Liver (tissue), 9 donors: ENCODE measurements around the gene TUBB8. TPM values are rescaled to one million over a fixed set of nuclear protein-coding genes. Genes with fewer than 3 reads are reported as not detected.

Source experiments
- DNase-seq: peaks from one replicate; pipeline ENCODE4 v3.0.0-alpha.2; 2017; ENCODE audit warnings: low spot score
- H3K27ac ChIP-seq, 2 donors: one replicate each; pipeline ENCODE4 v1.7.0; 2013; ENCODE audit warnings: inconsistent platforms in 2 of 2, low read length in 2 of 2, control low read depth in 1 of 2, low read depth in 1 of 2, mild to moderate bottlenecking in 1 of 2
- H3K27me3 ChIP-seq, 4 donors: one replicate each; pipeline versions ENCODE4 v1.6.1 to v1.7.0; 2013; ENCODE audit warnings: low read length in 3 of 4, inconsistent platforms in 1 of 4, mild to moderate bottlenecking in 1 of 4, moderate library complexity in 1 of 4; ENCODE audit not compliant: control insufficient read depth in 4 of 4, insufficient read depth in 4 of 4
- H3K36me3 ChIP-seq, 4 donors: one replicate each; pipeline versions ENCODE4 v1.6.1 to v1.7.0; 2013; ENCODE audit warnings: low read length in 3 of 4, mild to moderate bottlenecking in 3 of 4, low read depth in 1 of 4, moderate library complexity in 1 of 4; ENCODE audit not compliant: control insufficient read depth in 4 of 4, insufficient read depth in 3 of 4
- H3K4me1 ChIP-seq, 4 donors: one replicate each; pipeline versions ENCODE4 v1.6.1 to v1.7.0; 2013; ENCODE audit warnings: low read length in 3 of 4, mild to moderate bottlenecking in 3 of 4, moderate library complexity in 1 of 4; ENCODE audit not compliant: control insufficient read depth in 4 of 4, insufficient read depth in 4 of 4
- H3K4me3 ChIP-seq, 3 donors: one replicate each; pipeline versions ENCODE4 v1.6.1 to v1.7.0; 2013; ENCODE audit warnings: low read length in 3 of 3, control low read depth in 1 of 3, low read depth in 1 of 3, mild to moderate bottlenecking in 1 of 3
- H3K9ac ChIP-seq, 2 donors: one replicate each; pipeline ENCODE4 v1.7.0; 2013; ENCODE audit warnings: low read length in 2 of 2, mild to moderate bottlenecking in 2 of 2, moderate library complexity in 2 of 2, control low read depth in 1 of 2, low read depth in 1 of 2
- H3K9me3 ChIP-seq, 4 donors: one replicate each; pipeline versions ENCODE4 v1.6.1 to v1.7.0; 2013; ENCODE audit warnings: low read length in 3 of 4; ENCODE audit not compliant: control insufficient read depth in 4 of 4
- ATF3 ChIP-seq: IDR thresholded peaks from 2 replicates; pipeline ENCODE4 v1.6.1; 2016; ENCODE audit warnings: antibody characterized with exemption
- CTCF ChIP-seq: fragments of 150-350 bp; IDR thresholded peaks from 2 replicates; pipeline ENCODE4 v1.5.1; 2017; ENCODE audit warnings: improper control_type of control experiment, low read depth, low read length; ENCODE audit not compliant: missing input control
- EGR1 ChIP-seq, 2 donors: IDR thresholded peaks; 2 replicates each; pipeline ENCODE4 v1.6.1; 2016 to 2018; ENCODE audit warnings: antibody characterized with exemption in 2 of 2, low read depth in 2 of 2
- FOXA1 ChIP-seq: IDR thresholded peaks from 2 replicates; pipeline ENCODE4 v1.6.1; 2016; ENCODE audit warnings: antibody characterized with exemption
- FOXA2 ChIP-seq: IDR thresholded peaks from 2 replicates; pipeline ENCODE4 v1.6.1; 2016; ENCODE audit warnings: antibody characterized with exemption
- HNF4A ChIP-seq, 2 donors: conservative IDR thresholded peaks; 2 replicates each; pipeline ENCODE4 v1.6.1; 2016; ENCODE audit warnings: antibody characterized with exemption in 2 of 2, mild to moderate bottlenecking in 2 of 2
- JUND ChIP-seq, 2 donors: IDR thresholded peaks; 2 replicates each; pipeline ENCODE4 v1.6.1; 2016; ENCODE audit warnings: antibody characterized with exemption in 2 of 2
- NR2F2 ChIP-seq: IDR thresholded peaks from 2 replicates; pipeline ENCODE4 v1.6.1; 2016; ENCODE audit warnings: antibody characterized with exemption
- RAD21 ChIP-seq, 2 donors: IDR thresholded peaks; 2 replicates each; pipeline ENCODE4 v1.6.1; 2016; ENCODE audit warnings: antibody characterized with exemption in 2 of 2, mild to moderate bottlenecking in 2 of 2
- REST ChIP-seq: IDR thresholded peaks from 2 replicates; pipeline ENCODE4 v1.6.1; 2016; ENCODE audit warnings: antibody characterized with exemption, mild to moderate bottlenecking
- RXRA ChIP-seq, 2 donors: IDR thresholded peaks; 2 replicates each; pipeline ENCODE4 v1.6.1; 2017 to 2018; ENCODE audit warnings: antibody characterized with exemption in 2 of 2, mild to moderate bottlenecking in 1 of 2
- SP1 ChIP-seq: IDR thresholded peaks from 2 replicates; pipeline ENCODE4 v1.6.1; 2018; ENCODE audit warnings: antibody characterized with exemption, mild to moderate bottlenecking
- TAF1 ChIP-seq: conservative IDR thresholded peaks from 2 replicates; pipeline ENCODE4 v1.6.1; 2016; ENCODE audit warnings: antibody characterized with exemption, mild to moderate bottlenecking
- YY1 ChIP-seq: IDR thresholded peaks from 2 replicates; pipeline ENCODE4 v1.6.1; 2016; ENCODE audit warnings: antibody characterized with exemption, mild to moderate bottlenecking
- WGBS: extraction: QIAGEN DNeasy Blood & Tissue Kit; methylation state at CpG from one replicate; pipeline ENCODE4 v1.1.7; 2013; 5-methylcytosine and 5-hydroxymethylcytosine counted together
- polyA plus RNA-seq, 2 donors: library from polyadenylated mRNA; stranded (reverse) in 1 of 2; unstranded in 1 of 2; fragments of 200-250 nt in 1 of 2; fragments of >200 nt in 1 of 2; fragmentation: Nextera tagmentation in 1 of 2; extraction: Ambion mirVana in 1 of 2; gene quantifications; one replicate each; pipeline versions ENCODE4 v1.2.1 to v1.2.3, GENCODE V29; 2013 to 2015
- total RNA-seq, 2 donors: library from RNA; depleted of rRNA; stranded (reverse); fragments of >200 nt; gene quantifications; one replicate each; pipeline ENCODE4 v1.2.3, GENCODE V29; 2014
- TF ChIP-seq, protein P1 (sequence below): IDR thresholded peaks from 2 replicates; pipeline ENCODE4 v1.6.1; 2016; ENCODE audit warnings: antibody characterized with exemption
- TF ChIP-seq, protein P2 (sequence below): IDR thresholded peaks from 2 replicates; pipeline ENCODE4 v1.6.1; 2016; ENCODE audit warnings: antibody characterized with exemption
- donor health status: healthy.
- donor health status: healthy.
- donor health status: healthy.
- donor health status: healthy.
- donor health status: healthy.

The TUBB8 gene
- total and polyA plus RNA-seq, 4 donors: not detected

DNA sequence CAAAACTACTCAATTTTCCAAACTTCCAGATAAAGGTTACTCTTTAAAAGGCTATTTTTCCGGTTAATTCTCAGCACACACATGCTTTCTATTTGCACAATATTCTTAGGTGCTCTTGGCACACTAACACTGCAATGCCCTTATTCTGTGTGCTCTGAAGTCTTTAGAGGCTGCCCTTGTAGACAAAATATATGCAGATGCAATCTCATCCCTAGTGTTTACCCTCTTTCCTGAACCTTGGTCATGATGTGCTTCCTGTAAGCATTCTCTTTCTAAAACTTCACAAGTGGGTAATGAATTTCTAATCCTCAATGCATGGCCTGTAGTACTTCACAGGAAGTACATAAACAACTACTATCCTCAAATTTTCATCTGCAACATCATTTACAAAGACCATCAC is 41.1 kb upstream of the TUBB8 start:
- Histone ChIP-seq H3K4me3 (no peak overlapping the region), H3K4me1 (no peaks in the 10 kb centered on the region), H3K27me3 (no peaks in the 10 kb centered on the region), H3K9ac (no peak overlapping the region), H3K36me3 (no peaks in the 10 kb centered on the region), H3K27ac (no peak overlapping the region), H3K9me3 (peaks cover 0 to 5% (median 1%) of the 10 kb centered on the region in 4 donors)
- DNase-seq: no peak
- 70% methylated on average over 1 of the region's 1 CpG for WGBS
- no peak for TF ChIP-seq REST
- no peak for TF ChIP-seq TAF1
- no peak for TF ChIP-seq FOXA2
- TF ChIP-seq RXRA (IDR thresholded peaks at IDR 0.05): no peak

DNA sequence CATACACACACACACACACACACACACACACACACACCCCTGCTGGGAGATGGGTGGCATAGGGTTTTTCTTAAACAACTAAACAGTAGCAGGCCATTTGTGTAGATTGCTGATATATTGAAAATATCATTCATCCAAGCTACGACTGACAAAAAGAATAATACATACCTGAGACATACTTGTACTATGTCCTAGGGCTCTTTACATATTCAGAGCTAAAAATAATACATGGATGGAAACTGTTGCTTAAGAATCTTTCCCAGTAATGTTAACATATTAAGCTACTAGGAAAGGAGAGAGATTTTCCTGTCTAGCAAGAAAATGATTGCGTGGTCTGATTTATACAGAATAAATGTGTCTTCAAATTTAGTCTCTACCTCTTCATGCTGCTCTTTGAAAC is 40.2 kb upstream of the TUBB8 start:
- Histone ChIP-seq H3K4me1 (no peaks in the 10 kb centered on the region), H3K9me3 (no peaks in the 10 kb centered on the region), H3K27ac (no peak overlapping the region), H3K36me3 (no peaks in the 10 kb centered on the region), H3K9ac (no peak overlapping the region), H3K4me3 (no peak overlapping the region), H3K27me3 (no peaks in the 10 kb centered on the region)
- TF ChIP-seq, protein P1, sequence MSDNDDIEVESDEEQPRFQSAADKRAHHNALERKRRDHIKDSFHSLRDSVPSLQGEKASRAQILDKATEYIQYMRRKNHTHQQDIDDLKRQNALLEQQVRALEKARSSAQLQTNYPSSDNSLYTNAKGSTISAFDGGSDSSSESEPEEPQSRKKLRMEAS: no peak
- TF ChIP-seq, protein P2, sequence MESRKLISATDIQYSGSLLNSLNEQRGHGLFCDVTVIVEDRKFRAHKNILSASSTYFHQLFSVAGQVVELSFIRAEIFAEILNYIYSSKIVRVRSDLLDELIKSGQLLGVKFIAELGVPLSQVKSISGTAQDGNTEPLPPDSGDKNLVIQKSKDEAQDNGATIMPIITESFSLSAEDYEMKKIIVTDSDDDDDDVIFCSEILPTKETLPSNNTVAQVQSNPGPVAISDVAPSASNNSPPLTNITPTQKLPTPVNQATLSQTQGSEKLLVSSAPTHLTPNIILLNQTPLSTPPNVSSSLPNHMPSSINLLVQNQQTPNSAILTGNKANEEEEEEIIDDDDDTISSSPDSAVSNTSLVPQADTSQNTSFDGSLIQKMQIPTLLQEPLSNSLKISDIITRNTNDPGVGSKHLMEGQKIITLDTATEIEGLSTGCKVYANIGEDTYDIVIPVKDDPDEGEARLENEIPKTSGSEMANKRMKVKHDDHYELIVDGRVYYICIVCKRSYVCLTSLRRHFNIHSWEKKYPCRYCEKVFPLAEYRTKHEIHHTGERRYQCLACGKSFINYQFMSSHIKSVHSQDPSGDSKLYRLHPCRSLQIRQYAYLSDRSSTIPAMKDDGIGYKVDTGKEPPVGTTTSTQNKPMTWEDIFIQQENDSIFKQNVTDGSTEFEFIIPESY: no peak
- TF ChIP-seq RAD21 (IDR thresholded peaks at IDR 0.05) (no peak), JUND (IDR thresholded peaks at IDR 0.05) (no peak), FOXA1 (no peak), SP1 (no peak), EGR1 (IDR thresholded peaks at IDR 0.05; ENCODE audit: low read depth in 2 of 2) (no peak), CTCF (no peak), TAF1 (no peak), ATF3 (no peak), HNF4A (conservative IDR thresholded peaks at IDR 0.05) (no peak), NR2F2 (no peak), YY1 (no peak)
- DNase-seq: no peak
- 90% methylated on average over 2 of the region's 2 CpGs for WGBS
